Upper lobe of right lung (tissue), 1 donor: ENCODE results near the gene RNF157. TPM values are rescaled to one million over a fixed set of nuclear protein-coding genes. Genes with fewer than 3 reads are reported as not detected.

Source experiments
- ATAC-seq: fragments of 200-7000 bp; cut with Tn5 transposase; one replicate; pipeline ENCODE4 v1.9.1; 2020; ENCODE audit warnings: mild to moderate bottlenecking, moderate library complexity
- DNase-seq: peaks from one replicate; pipeline ENCODE4 v3.0.0-alpha.2; 2020
- H3K27ac ChIP-seq: fragments of 200-600 bp; one replicate; pipeline ENCODE4 v1.8.0; 2022
- H3K27me3 ChIP-seq: fragments of 200-600 bp; one replicate; pipeline ENCODE4 v1.8.0; 2022; ENCODE audit warnings: mild to moderate bottlenecking
- H3K36me3 ChIP-seq: fragments of 200-600 bp; one replicate; pipeline ENCODE4 v1.8.0; 2022
- H3K4me1 ChIP-seq: fragments of 200-600 bp; one replicate; pipeline ENCODE4 v1.8.0; 2022
- H3K4me3 ChIP-seq: fragments of 200-600 bp; one replicate; pipeline ENCODE4 v1.8.0; 2022; ENCODE audit warnings: mild to moderate bottlenecking
- H3K9me3 ChIP-seq: fragments of 200-600 bp; one replicate; pipeline ENCODE4 v1.8.0; 2022
- intact Hi-C: fragments of 100-400 bp; cut with DNase I; formaldehyde crosslinking; loops from one replicate; pipeline ENCODE4 v1.11.0; 2022
- total RNA-seq: library from RNA; stranded (reverse); fragmentation: NEBNext Ultra II Directional; extraction: Animal tissue kit (Norgen Biotek cat#: 25700); gene quantifications from one replicate; pipeline ENCODE4 v1.2.1, GENCODE V29; 2021
- TF ChIP-seq, protein P1 (sequence below): fragments of 200-600 bp; IDR thresholded peaks from one replicate; pipeline ENCODE4 v1.8.0; 2022; ENCODE audit warnings: antibody characterized with exemption
- donor health status: DM: no; HTN: yes; CAD: no; lungs with severe emphysema.

RNF157 gene
- total RNA-seq, 1 donor from 2014 or later, result 3.8 TPM

DNA sequence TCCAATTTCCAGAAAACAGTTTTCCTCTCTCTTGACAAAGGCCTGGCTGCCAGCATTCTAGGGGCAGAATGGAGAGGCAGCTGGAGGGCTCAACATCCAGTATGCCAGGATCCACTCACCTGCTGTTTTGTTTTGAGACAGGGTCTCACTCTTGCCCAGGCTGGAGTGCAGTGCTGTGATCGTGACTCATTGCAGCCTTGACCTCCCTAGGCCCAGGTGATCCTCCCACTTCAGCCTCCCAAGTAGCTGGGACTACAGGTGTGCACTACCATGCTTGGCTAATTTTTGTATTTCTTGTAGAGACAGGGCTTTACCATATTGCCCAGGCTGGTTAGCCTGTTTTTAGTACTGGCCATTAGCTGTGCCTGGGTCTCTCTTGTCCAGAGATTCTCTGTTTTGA is 70.2 kb downstream of the RNF157 start:
- Histone ChIP-seq H3K36me3 (no peaks in the 10 kb centered on the region), H3K27me3 (no peaks in the 10 kb centered on the region), H3K9me3 (no peaks in the 10 kb centered on the region), H3K4me1 (no peaks in the 10 kb centered on the region), H3K4me3 (no peak overlapping the region), H3K27ac (no peak overlapping the region)
- TF ChIP-seq, protein P1, sequence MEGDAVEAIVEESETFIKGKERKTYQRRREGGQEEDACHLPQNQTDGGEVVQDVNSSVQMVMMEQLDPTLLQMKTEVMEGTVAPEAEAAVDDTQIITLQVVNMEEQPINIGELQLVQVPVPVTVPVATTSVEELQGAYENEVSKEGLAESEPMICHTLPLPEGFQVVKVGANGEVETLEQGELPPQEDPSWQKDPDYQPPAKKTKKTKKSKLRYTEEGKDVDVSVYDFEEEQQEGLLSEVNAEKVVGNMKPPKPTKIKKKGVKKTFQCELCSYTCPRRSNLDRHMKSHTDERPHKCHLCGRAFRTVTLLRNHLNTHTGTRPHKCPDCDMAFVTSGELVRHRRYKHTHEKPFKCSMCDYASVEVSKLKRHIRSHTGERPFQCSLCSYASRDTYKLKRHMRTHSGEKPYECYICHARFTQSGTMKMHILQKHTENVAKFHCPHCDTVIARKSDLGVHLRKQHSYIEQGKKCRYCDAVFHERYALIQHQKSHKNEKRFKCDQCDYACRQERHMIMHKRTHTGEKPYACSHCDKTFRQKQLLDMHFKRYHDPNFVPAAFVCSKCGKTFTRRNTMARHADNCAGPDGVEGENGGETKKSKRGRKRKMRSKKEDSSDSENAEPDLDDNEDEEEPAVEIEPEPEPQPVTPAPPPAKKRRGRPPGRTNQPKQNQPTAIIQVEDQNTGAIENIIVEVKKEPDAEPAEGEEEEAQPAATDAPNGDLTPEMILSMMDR, result no peak
- DNase-seq (no peak), ATAC-seq (no peak)
- intact Hi-C loops, result no loop called here

DNA sequence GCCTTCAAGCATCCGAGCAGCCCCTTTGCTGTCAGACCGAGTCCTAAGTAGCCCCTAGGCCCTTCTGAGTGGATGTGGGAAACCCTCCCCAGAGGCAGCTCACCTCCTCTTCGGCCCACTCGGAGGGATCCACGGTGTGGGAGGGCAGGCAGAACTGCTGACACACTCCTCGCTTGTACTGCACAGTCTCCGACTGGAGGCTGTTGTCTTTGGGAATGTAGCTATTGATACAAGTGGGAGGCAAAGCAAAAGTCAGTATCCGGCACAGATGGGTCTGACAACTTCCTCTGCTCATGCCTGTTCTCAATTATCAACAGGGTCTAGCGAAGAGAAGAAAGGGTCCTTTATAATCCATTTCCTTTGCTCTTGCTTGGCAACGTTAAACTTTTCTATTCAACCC is 73.4 kb downstream of the RNF157 start:
- DNase-seq, result no peak

DNA sequence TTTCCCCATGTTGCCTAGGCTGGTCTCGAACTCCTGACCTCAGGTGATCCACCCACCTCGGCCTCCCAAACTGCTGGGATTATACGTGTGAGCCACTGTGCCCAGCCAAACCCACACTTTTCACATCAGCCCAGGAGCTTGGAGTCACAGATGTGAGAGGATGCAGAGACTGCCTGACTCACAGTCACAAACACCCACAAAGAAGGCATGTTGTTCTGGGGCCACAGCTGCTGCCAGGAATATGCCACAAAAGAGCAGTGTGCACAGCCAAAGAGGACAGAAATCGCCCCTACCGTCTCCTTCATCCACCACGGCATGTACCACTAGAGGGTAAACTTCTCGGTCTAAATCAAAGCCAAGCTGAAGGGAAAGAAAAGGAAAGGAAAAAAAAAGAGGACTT is 74.1 kb downstream of the RNF157 start:
- Histone ChIP-seq H3K27me3 (no peaks in the 10 kb centered on the region), H3K36me3 (no peaks in the 10 kb centered on the region), H3K4me1 (no peaks in the 10 kb centered on the region), H3K4me3 (no peak overlapping the region), H3K27ac (no peak overlapping the region), H3K9me3 (no peaks in the 10 kb centered on the region)
- ATAC-seq (no peak), DNase-seq (no peak)
- TF ChIP-seq, protein P1, result no peak
- intact Hi-C loops, result no loop called here

More for the DNA sequence above, 73.4 kb downstream of the RNF157 start:
- ATAC-seq, result no peak
- Histone ChIP-seq H3K27ac (no peak overlapping the region), H3K4me3 (no peak overlapping the region), H3K4me1 (no peaks in the 10 kb centered on the region), H3K36me3 (no peaks in the 10 kb centered on the region), H3K27me3 (no peaks in the 10 kb centered on the region), H3K9me3 (no peaks in the 10 kb centered on the region)
- TF ChIP-seq, protein P1, result no peak
- intact Hi-C loops, result no loop called here

DNA sequence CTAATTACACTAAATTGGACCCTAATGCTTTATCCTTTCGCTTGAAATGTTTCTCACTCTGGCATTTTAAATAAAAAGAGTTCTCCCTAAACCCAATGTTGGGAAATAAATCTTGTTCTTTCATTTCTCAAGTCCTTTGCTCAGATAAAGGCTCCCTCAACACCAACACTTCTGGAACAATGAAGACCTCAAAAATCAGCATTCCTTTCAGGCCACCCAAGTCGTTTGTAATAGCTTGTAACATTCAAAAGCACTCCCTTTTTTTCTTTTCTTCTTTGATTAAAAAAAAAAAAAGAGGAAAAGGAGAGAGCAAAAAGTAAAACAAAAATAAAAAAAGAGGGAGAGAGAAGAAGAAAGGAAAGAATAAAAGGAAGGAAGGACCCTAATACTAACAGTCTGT is 76.0 kb downstream of the RNF157 start:
- TF ChIP-seq, protein P1, result no peak
- Histone ChIP-seq H3K4me1 (no peaks in the 10 kb centered on the region), H3K9me3 (no peaks in the 10 kb centered on the region), H3K27ac (no peak overlapping the region), H3K4me3 (no peak overlapping the region), H3K27me3 (no peaks in the 10 kb centered on the region), H3K36me3 (no peaks in the 10 kb centered on the region)
- intact Hi-C loops, result no loop called here
- ATAC-seq, result no peak
- DNase-seq, result no peak

DNA sequence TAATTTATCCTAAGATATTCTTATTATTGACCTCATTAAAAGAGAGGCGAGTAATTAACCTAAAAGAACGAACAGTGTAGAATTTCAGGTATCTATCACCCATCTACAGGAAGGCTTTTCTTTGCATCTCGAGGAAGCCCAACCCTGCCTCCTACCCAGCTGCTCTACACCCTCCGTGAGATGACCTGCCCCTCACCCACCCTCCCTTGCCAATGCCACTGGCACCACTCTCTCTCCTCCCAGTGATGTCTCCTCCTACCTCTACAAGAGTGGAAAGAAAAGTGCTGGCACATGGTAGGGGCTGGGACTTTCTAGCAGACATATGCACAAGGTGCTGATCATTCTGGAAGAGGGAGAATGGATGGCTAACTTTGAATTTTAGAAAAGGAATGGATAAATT is 76.4 kb downstream of the RNF157 start:
- Histone ChIP-seq H3K27me3 (no peaks in the 10 kb centered on the region), H3K36me3 (no peaks in the 10 kb centered on the region), H3K4me1 (no peaks in the 10 kb centered on the region), H3K27ac (no peak overlapping the region), H3K4me3 (no peak overlapping the region), H3K9me3 (no peaks in the 10 kb centered on the region)
- intact Hi-C loops, result no loop called here
- TF ChIP-seq, protein P1, result no peak
- ATAC-seq (no peak), DNase-seq (no peak)

DNA sequence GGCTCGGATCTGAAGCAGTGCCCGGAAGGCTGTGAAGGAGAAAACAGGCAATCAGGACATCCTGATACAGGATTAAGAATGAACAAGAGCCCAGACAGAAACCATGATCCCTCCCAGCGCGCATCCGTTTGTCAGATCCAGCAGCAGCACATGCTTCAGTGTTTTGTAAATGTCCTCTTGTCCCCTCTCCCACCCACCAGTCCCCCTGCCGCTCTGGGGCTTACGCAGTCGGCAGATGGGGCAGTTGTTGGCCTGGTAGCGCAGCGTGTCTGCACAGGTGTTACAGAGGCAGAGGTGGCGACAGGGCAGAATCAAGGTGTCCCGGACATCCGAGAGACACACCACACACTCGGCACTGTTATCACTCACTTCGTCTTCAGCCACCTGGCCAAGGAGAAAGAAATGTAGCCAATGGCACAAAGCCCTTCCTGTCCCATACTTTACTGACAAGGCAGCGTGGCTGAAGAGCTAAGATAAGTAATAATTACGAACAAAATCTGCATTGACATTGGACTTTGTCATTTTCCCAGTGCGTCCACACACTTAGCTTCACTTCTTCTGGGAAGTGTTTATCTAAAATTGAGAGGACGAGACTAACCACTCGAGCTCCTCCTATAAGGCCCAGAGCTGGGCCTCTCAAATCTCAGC is 78.5 kb downstream of the RNF157 start:
- ATAC-seq (no peak), DNase-seq (no peak)
- Histone ChIP-seq H3K9me3 (no peaks in the 10 kb centered on the region), H3K4me3 (no peak overlapping the region), H3K4me1 (no peaks in the 10 kb centered on the region), H3K27ac (no peak overlapping the region), H3K36me3 (no peaks in the 10 kb centered on the region), H3K27me3 (no peaks in the 10 kb centered on the region)
- intact Hi-C loops, result no loop called here
- TF ChIP-seq, protein P1, result no peak
